22Rv1 (cell line): ENCODE results near the gene DAPL1.

Source experiments
- ZFX ChIP-seq: fragments of 450-650 bp; IDR thresholded peaks from 2 replicates; pipeline ENCODE4 v1.6.1; 2017; ENCODE audit warnings: antibody characterized with exemption, borderline replicate concordance
- TF ChIP-seq, protein P1 (sequence below): fragments of 450-650 bp; IDR thresholded peaks from 2 replicates; pipeline ENCODE4 v1.5.1; 2017; ENCODE audit warnings: mild to moderate bottlenecking

DNA sequence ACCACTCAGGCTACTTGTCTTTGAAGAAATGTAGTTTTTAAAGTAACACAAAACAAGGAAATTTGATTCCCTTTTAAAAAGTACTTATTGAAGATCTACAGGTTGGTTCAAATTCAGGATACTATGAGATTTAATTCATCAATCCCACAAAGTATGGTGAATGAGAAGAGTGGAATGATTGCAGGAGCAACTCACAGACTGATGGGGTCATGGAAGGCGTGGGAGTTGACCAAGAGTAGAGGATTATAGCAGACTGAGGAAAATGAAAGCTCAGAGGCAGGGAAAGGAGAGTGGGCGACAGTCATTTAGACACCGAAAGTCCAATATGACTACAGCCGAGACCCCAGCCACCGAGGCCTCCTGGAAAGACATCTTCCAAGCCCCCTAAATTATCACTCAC lies 12.5 kb upstream of the DAPL1 start:
- TF ChIP-seq, protein P1, sequence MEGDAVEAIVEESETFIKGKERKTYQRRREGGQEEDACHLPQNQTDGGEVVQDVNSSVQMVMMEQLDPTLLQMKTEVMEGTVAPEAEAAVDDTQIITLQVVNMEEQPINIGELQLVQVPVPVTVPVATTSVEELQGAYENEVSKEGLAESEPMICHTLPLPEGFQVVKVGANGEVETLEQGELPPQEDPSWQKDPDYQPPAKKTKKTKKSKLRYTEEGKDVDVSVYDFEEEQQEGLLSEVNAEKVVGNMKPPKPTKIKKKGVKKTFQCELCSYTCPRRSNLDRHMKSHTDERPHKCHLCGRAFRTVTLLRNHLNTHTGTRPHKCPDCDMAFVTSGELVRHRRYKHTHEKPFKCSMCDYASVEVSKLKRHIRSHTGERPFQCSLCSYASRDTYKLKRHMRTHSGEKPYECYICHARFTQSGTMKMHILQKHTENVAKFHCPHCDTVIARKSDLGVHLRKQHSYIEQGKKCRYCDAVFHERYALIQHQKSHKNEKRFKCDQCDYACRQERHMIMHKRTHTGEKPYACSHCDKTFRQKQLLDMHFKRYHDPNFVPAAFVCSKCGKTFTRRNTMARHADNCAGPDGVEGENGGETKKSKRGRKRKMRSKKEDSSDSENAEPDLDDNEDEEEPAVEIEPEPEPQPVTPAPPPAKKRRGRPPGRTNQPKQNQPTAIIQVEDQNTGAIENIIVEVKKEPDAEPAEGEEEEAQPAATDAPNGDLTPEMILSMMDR: no peak
- TF ChIP-seq ZFX: no peak
